Gastroesophageal sphincter (tissue), 4 donors: ENCODE results near the gene INPP5A. TPM values are rescaled to one million over a fixed set of nuclear protein-coding genes. Genes with fewer than 3 reads are reported as not detected.

ENCODE experiments used
- ATAC-seq: fragments of 150-250 bp; one replicate; pipeline ENCODE4 v1.9.1; 2016; ENCODE audit warnings: mild to moderate bottlenecking, moderate library complexity
- H3K27ac ChIP-seq, 4 donors: fragments of 200-600 bp; sonication (generic) in 3 of 4; 1 replicate in 3 of 4; 2 replicates in 1 of 4; pipeline ENCODE4 v1.5.1; 2016 to 2019
- H3K27me3 ChIP-seq: fragments of 200-600 bp; sonication (generic); one replicate; pipeline ENCODE4 v1.5.1; 2019
- H3K36me3 ChIP-seq, 2 donors: fragments of 200-600 bp; sonication (generic); one replicate each; pipeline ENCODE4 v1.5.1; 2019; ENCODE audit warnings: control low read depth in 1 of 2
- H3K4me1 ChIP-seq, 3 donors: fragments of 200-600 bp; sonication (generic); 1 replicate in 2 of 3; 2 replicates in 1 of 3; pipeline ENCODE4 v1.5.1; 2016 to 2019; ENCODE audit warnings: control low read depth in 2 of 3
- H3K4me3 ChIP-seq, 2 donors: fragments of 200-600 bp; sonication (generic); one replicate each; pipeline ENCODE4 v1.5.1; 2019; ENCODE audit warnings: mild to moderate bottlenecking in 1 of 2, moderate library complexity in 1 of 2
- H3K9me3 ChIP-seq, 3 donors: fragments of 200-600 bp; sonication (generic); one replicate each; pipeline ENCODE4 v1.5.1; 2017 to 2019; ENCODE audit warnings: control low read depth in 2 of 3
- EP300 ChIP-seq: sonication (generic); formaldehyde crosslinking; IDR thresholded peaks from one replicate; pipeline ENCODE4 v1.6.1; 2017; ENCODE audit warnings: antibody characterized with exemption, mild to moderate bottlenecking
- POLR2A ChIP-seq, 2 donors: fragments of 450-650 bp; IDR thresholded peaks; one replicate each; pipeline ENCODE4 v1.6.1; 2017; ENCODE audit warnings: antibody characterized with exemption in 2 of 2, mild to moderate bottlenecking in 2 of 2, moderate library complexity in 1 of 2
- POLR2AphosphoS5 ChIP-seq: sonication (generic); formaldehyde crosslinking; IDR thresholded peaks from one replicate; pipeline ENCODE4 v1.6.1; 2017; ENCODE audit warnings: antibody characterized with exemption
- WGBS, 2 donors: methylation state at CpG; one replicate each; pipeline ENCODE4 v1.1.5; 2018; ENCODE audit warnings: low coverage in 1 of 2; 5-methylcytosine and 5-hydroxymethylcytosine counted together
- total RNA-seq, 4 donors: library from RNA; depleted of rRNA; stranded (reverse); fragments of >200 nt; gene quantifications; one replicate each; pipeline ENCODE4 v1.1.0, GENCODE V29; 2016
- TF ChIP-seq, protein P1 (sequence below), 4 experiments: fragments of 200-600 bp in 2 of 4; fragments of 450-650 bp in 2 of 4; sonication (generic) in 1 of 4; IDR thresholded peaks; one replicate each; pipeline ENCODE4 v1.5.1; 2017 to 2019; ENCODE audit warnings: antibody characterized with exemption in 4 of 4, mild to moderate bottlenecking in 2 of 4, moderate library complexity in 2 of 4

INPP5A gene
- total RNA-seq, 4 donors from 2014 or later, result 111 to 288 (median 215) TPM

DNA sequence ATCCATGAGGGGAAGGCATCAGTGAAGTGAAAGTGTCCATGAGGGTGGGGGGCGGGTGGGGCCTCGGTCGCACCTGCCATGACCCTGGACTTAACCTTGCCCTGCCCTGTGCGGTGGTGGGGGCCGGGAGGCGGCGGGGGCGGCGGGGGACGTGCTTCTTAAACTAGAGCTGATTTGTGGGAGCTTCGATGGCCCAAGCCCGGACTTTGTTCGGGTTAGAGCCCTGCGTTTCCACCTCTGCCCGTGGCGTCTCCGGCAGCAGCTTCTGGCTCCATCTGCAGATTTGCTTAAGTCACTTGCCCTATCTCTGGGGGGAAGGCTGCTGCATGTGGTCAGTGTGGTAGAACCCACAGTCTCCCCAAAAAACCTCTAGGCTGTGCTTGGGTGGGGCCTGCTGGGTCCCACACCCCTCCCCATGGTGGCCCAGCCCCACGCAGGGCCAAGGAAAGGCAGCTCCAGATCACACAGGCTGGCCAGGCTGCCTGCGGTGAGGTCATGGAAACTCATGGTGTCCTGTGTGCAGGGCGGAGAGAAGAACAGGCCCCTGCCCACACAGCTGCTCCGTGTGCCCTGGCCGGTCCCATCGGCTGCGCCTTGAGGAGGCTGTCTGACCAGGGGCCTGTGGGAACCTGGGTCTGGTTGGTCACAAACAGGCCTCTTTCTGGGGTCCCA lies 93.2 kb downstream of the INPP5A start:
- Histone ChIP-seq H3K4me1 (peaks cover 17 to 100% (median 69%) of the 10 kb centered on the region in 3 donors), H3K4me3 (no peak overlapping the region), H3K27me3 (no peaks in the 10 kb centered on the region), H3K36me3 (no peaks in the 10 kb centered on the region), H3K27ac (peak overlapping the region; percentile 96 to 98 (median 96)), H3K9me3 (no peaks in the 10 kb centered on the region)
- peak; percentile 81 for ATAC-seq
- WGBS, 2 donors, result 66% methylated on average over 4 of the region's 24 CpGs; no CpG with 5 or more reads in 1 of the 2 donors
- TF ChIP-seq POLR2A (IDR thresholded peaks at IDR 0.05) (peak in 1 of 2 donors; percentile 18), POLR2AphosphoS5 (peak; percentile 57), EP300 (peak; percentile 13)
- TF ChIP-seq, protein P1, sequence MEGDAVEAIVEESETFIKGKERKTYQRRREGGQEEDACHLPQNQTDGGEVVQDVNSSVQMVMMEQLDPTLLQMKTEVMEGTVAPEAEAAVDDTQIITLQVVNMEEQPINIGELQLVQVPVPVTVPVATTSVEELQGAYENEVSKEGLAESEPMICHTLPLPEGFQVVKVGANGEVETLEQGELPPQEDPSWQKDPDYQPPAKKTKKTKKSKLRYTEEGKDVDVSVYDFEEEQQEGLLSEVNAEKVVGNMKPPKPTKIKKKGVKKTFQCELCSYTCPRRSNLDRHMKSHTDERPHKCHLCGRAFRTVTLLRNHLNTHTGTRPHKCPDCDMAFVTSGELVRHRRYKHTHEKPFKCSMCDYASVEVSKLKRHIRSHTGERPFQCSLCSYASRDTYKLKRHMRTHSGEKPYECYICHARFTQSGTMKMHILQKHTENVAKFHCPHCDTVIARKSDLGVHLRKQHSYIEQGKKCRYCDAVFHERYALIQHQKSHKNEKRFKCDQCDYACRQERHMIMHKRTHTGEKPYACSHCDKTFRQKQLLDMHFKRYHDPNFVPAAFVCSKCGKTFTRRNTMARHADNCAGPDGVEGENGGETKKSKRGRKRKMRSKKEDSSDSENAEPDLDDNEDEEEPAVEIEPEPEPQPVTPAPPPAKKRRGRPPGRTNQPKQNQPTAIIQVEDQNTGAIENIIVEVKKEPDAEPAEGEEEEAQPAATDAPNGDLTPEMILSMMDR (IDR thresholded peaks at IDR 0.05), result no peak

GRCh38 chr10:132631338-132631735 lies 93.8 kb downstream of the INPP5A start:
- Histone ChIP-seq H3K27me3 (no peaks in the 10 kb centered on the region), H3K27ac (peak overlapping the region; percentile 96 to 98 (median 96)), H3K4me1 (peaks cover 17 to 100% (median 69%) of the 10 kb centered on the region in 3 donors), H3K9me3 (no peaks in the 10 kb centered on the region), H3K4me3 (no peak overlapping the region), H3K36me3 (no peaks in the 10 kb centered on the region)
- peak; percentile 1 for TF ChIP-seq EP300
- peak; percentile 67 for TF ChIP-seq POLR2AphosphoS5
- TF ChIP-seq POLR2A (IDR thresholded peaks at IDR 0.05), result peak in 1 of 2 donors; percentile 1
- TF ChIP-seq, protein P1 (IDR thresholded peaks at IDR 0.05), result peak in 2 of 4 experiments; percentile 10 to 21
- WGBS, 2 donors, result 0 to 20% methylated on average over 4 to 12 of the region's 18 CpGs
- peak; percentile 87 for ATAC-seq

- TF ChIP-seq POLR2A (IDR thresholded peaks at IDR 0.05) (no peak), EP300 (no peak), POLR2AphosphoS5 (no peak)
- TF ChIP-seq, protein P1 (IDR thresholded peaks at IDR 0.05), result no peak
- WGBS, 2 donors, result 39% methylated on average over 2 of the region's 13 CpGs; no CpG with 5 or more reads in 1 of the 2 donors
These were observed 94.5 kb downstream of the INPP5A start for GRCh38 chr10:132632091-132632561.

DNA sequence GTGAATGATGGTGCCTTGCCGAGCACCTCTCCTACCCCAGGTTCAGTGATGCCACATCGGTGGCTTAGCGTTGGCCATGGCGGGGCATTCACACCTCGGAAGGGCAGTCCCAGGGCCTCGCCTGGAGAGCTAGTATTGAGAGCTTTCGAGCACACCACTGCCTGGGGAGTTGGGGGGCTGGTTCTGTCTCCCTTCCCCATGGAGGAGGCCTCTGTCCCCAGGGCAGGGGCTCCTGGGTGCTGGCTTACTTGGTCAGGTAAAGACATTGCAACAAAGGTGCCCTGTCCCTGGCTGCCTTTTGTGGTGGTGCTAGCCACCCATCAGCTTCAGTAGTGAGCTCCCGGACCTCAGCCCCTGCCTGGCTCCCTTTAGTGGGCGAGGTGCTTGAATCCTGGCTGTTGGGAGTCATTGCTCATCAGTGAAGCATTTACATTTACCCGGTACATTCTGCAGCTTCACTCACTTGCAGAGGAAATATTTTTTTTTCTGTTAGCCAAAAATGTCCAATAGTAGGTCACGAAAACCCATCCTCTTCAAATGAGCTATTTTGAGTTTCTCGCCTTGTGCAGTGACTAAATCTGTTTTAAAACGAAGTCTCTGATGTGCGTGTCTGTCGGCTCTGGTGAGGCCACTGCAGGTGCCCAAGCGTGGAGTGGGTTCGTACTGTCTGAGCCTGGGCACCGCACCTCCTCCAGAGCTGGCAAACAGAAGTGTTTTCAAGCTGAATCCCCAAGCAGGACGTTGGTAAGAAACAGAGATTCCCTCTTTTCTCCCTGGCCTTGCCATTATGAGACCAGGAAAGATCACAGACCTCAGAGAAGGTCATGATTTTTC lies 95.5 kb downstream of the INPP5A start:
- Histone ChIP-seq H3K9me3 (no peaks in the 10 kb centered on the region), H3K36me3 (no peaks in the 10 kb centered on the region), H3K4me1 (peaks cover 17 to 100% (median 59%) of the 10 kb centered on the region in 3 donors), H3K27me3 (no peaks in the 10 kb centered on the region), H3K27ac (peak overlapping the region; percentile 96 to 98 (median 96)), H3K4me3 (no peak overlapping the region)
- TF ChIP-seq POLR2AphosphoS5, result peak; percentile 65
- TF ChIP-seq EP300, result no peak
- no peak for TF ChIP-seq POLR2A (IDR thresholded peaks at IDR 0.05)
- 26 to 33% methylated on average over 7 to 13 of the region's 19 CpGs for WGBS, 2 donors
- ATAC-seq, result peak; percentile 19

More at GRCh38 chr10:132632091-132632561, 94.5 kb downstream of the INPP5A start:
- H3K9me3 ChIP-seq, result no peaks in the 10 kb centered on the region
- peaks cover 17 to 100% (median 61%) of the 10 kb centered on the region in 3 donors for H3K4me1 ChIP-seq
- no peaks in the 10 kb centered on the region for H3K27me3 ChIP-seq
- peak overlapping the region; percentile 96 to 98 (median 96) for H3K27ac ChIP-seq
- ATAC-seq, result no peak
- H3K4me3 ChIP-seq, result no peak overlapping the region
- H3K36me3 ChIP-seq, result no peaks in the 10 kb centered on the region

DNA sequence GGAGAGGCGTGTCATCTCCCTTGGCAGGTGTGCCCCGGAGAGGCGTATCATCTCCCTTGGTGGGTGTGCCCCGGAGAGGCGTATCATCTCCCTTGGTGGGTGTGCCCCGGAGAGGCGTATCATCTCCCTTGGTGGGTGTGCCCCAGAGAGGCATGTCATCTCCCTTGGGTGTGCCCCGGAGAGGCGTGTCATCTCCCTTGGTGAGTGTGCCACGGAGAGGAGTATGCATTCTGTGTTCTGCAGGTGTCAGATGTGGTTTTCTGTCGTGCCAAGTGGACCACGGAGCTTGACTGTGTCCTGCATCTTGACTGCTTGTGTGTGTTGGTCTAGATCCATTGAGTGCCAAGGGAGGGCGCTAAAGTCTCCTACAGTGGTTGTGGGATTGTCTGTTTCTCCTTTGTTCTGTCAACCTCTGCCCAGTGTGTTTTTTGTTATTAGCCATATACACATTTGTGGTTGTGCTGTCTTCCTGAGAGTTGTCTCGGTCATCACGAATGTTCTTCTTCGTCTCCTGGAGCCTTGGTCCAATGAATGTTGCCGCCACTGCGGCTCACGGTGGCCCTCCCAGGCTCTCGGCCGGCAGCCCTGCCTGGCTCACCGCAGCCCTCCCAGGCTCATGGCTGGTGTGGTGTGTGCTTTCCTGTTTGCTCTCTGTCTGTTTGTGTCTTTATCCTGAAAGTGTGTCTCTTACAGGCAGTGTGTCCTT lies 96.8 kb downstream of the INPP5A start:
- Histone ChIP-seq H3K9me3 (no peaks in the 10 kb centered on the region), H3K36me3 (no peaks in the 10 kb centered on the region), H3K27ac (peak overlapping the region; percentile 96 to 98 (median 96)), H3K4me1 (peaks cover 17 to 99% (median 50%) of the 10 kb centered on the region in 3 donors), H3K4me3 (no peak overlapping the region), H3K27me3 (no peaks in the 10 kb centered on the region)
- no peak for ATAC-seq
- 60 to 76% methylated on average over 3 to 10 of the region's 22 CpGs for WGBS, 2 donors
- no peak for TF ChIP-seq EP300
- no peak for TF ChIP-seq POLR2AphosphoS5
- TF ChIP-seq, protein P1 (IDR thresholded peaks at IDR 0.05), result no peak
